SHP77 (cell line): ENCODE measurements around the gene NGF.
"Not testable (repeated sequence)": the region's sequence is repeated elsewhere in the genome, so short reads cannot be mapped to it uniquely, and the experiment has no call there.

Experiments used
- DNase-seq, 2 experiments: peaks; one replicate each; lab custom pipeline; 2025; lab: John Stamatoyannopoulos, UW

Gene NGF

DNA sequence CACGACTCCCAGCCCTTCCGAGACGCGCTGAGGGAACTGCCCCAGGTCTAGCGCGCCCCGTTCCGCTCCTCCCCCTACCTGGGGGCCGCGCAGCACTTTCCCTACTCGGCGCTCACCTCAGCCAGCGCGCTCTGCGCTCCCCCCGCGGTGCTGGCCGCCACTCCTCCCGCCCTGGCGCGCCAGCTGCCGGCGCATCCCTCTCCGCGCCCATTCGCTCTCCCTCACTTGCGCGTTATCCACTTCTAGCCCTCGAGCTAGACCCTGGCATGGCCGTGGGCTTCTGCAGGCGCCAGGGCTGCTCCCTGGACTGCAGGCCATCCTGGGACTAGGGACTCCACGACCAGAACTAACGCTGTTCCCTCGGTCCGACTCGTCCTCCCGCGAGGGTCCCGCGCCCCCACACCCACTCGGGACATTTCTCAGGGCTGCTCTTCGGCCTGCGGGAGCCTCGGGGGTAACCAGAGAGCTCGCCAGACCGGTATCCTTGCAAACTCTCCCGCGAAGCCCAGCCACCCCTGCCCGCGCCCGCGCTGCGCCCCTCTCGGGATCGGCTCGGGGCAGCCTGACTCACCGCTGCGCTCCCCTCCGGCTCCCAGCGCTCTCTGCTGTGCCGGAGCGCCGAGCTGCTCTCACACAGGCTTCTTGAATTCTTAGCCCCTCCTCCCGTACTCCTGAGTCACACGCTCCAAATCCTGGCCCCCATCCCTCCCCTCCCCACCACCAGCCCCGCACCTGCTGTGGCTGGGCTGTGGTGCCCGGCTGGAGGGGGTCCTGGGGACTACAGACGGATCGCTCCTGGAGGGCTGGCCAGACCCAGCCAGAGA, at the start of gene NGF:
TSS of gene NGF (minus strand) at position 617 of the 824 bp plus-strand sequence. CDS start 51,454 bp downstream, outside the sequence.
- DNase-seq, result peak; percentile 46 to 62

DNA sequence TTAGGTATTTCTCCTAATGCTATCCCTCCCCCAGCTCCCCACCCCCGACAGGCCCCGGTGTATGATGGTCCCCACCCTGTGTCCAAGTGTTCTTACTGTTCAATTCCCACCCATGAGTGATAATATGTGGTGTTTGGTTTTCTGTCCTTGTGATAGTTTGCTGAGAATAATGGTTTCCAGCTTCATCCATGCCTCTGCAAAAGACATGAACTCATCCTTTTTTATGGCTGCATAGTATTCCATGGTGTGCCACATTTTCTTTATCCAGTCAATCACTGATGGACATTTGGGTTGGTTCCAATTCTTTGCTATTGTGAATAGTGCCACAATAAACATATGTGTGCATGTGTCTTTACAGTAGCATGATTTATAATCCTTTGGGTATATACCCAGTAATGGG, 45.4 kb upstream of the NGF start:
- not testable (repeated sequence) for DNase-seq

- DNase-seq, result no peak
Observed at GRCh38 chr1:115379943-115380342, 41.9 kb upstream of the NGF start.

DNA sequence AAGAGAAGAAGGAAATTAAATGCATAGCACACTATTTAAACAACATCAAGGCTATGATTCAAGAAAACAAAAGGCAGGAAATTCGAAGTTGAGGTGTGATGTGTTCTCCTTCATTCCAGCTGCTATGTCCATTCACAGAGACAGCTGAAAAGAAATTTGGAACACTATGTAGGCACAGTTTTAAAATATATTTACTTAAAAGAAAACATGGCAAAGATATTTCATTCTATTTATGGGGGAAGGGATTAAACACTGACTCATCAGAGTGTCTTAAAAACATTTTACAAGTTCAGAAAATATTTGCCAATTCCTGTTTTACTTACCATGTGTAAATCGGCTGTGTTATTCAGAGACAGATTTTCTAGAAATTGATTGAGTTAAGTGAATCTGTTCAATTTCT, 39.4 kb upstream of the NGF start:
- no peak for DNase-seq

GRCh38 chr1:115374598-115374997, 36.5 kb upstream of the NGF start:
- no peak for DNase-seq

GRCh38 chr1:115373305-115373704, 35.3 kb upstream of the NGF start:
- no peak for DNase-seq

GRCh38 chr1:115365738-115366137, 27.7 kb upstream of the NGF start:
- no peak for DNase-seq

GRCh38 chr1:115364780-115365155, 26.7 kb upstream of the NGF start:
- DNase-seq, result no peak

- no peak for DNase-seq
Observed at GRCh38 chr1:115364046-115364779, 26.2 kb upstream of the NGF start.

DNA sequence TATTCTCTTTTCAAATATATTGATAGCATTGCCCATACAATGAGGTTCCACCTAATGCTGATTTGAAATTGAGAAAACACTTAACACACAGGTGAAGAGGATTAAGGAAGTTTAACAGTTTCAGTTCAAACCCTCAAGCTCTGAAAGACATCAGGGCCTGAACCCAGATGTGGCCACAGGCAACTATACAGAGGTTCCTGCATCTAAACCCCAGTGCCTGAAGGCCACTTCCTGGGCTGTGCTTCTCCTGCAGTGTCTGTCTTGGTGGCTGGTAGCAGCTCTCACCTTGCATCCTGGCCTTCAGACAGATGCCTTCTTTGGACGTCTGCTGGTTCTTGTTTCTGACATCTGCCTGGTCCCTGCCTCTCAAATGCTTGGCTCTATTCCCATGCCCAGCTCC, 25.1 kb upstream of the NGF start:
- no peak for DNase-seq

- not testable (repeated sequence) for DNase-seq
Observed at GRCh38 chr1:115360505-115361129, 22.6 kb upstream of the NGF start.

DNA sequence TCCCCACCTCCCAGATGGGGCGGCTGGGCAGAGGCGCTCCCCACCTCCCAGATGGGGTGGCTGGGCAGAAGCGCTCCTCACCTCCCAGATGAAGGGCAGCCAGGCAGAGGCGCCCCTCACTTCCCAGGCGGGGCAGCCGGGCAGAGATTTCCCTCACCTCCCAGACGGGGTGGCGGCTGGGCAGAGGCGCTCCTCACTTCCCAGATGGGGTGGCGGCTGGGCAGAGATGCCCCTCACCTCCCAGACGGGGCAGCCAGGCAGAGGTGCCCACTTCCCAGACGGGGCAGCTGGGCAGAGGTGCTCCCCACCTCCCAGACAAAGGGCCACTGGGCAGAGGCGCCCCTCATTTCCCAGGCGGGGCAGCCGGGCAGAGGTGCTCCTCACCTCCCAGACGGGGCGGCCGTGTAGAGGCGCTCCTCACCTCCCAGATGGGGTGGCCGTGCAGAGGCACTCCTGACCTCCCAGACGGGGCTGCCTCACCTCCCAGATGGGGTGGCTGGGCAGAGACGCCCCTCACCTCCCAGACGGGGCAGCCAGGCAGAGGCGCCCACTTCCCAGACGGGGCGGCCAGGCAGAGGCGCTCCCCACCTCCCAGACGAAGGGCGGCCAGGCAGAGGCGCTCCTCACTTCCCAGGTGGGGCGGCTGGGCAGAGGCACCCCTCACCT, 21.9 kb upstream of the NGF start:
- DNase-seq, result not testable (repeated sequence)

DNA sequence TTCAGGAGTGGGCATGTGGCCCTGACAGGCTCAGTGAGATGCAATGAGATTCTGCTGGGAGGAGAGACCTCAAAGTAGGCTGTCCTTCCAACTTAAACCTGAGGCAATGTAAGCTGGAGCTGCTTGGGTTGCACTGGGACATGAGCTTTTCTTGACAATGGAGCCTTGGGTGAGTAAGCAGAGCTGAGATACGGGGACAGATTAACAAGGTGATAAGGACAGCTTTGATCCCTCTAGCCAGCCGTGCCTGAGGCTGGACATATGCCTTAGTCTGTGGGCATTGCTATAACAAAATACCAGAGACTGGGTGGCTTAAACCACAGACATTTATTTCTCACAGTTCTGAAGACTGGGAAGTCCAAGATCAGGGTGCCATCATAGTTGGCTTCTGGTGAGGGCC, 18.3 kb upstream of the NGF start:
- no peak for DNase-seq

- DNase-seq, result no peak
Observed at GRCh38 chr1:115355069-115355468, 17.0 kb upstream of the NGF start.

- DNase-seq, result no peak
Observed at GRCh38 chr1:115351143-115351542, 13.1 kb upstream of the NGF start.

DNA sequence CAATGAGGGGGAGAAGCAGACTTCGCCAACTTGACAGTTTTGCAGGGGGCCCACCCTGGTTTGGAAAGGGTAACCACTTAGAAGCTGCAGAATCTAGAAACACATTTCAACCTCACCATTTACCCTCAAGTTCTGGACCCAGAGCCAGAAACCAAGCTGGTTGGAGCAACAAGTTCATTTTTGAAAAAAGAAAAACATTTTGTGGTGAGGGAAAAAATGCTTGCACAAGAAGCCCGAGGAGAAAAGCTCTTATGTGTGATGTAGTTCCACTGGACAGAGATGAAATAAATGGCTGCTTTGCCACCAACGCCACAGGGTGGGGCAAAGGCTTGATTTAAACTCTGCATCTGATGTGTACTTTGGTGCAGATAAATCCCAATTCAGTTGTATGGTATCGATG, 10.6 kb upstream of the NGF start:
- DNase-seq, result no peak

- no peak for DNase-seq
Observed at GRCh38 chr1:115347282-115347681, 9.2 kb upstream of the NGF start.

DNA sequence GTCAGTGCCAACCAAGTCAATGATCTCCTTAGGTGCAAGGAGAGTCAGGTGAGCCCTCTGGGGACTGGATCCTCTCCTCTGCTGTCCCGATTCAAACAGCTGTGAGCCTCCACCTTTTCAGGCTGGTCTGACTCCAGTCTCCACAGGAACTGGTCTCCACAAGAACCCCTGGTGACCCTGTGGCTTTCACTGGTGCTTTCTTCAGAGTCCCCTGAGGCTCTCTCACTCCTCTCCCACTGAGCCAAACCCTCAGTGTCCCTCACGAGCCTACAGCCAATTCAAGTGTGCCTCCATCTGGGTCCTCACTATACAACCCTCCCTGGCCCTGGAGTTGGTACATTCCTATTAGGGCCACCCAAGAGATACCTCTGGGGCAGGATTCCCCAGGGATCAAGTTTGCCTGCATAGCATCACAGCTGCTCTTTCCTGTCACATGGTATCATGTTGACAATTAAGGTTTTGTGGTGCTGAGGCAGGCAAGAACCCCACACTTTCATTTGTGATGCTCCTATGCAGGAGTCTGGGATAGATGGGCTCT, 5.2 kb upstream of the NGF start:
- DNase-seq, result no peak

DNA sequence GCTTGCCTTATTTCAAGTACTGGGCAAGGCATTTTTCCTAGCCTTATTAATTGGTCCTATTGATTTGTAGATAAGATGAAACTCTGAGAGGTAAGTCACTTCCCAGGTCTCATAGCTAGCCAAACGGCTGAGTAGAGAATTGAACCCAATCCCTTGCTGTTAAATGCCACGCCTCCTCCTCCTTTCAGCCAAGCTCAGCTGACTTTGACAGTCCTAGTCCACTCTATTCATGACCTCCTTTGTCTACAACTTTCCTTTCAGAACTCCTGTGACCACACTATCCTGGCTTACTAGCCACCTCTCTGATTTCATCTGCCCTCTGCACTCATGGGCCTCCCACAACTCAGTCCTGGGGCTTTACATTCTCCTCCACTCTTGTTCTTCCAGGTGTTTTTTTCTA, 3.9 kb upstream of the NGF start:
- no peak for DNase-seq

- no peak for DNase-seq
Observed at GRCh38 chr1:115340879-115341278, 2.8 kb upstream of the NGF start.

DNA sequence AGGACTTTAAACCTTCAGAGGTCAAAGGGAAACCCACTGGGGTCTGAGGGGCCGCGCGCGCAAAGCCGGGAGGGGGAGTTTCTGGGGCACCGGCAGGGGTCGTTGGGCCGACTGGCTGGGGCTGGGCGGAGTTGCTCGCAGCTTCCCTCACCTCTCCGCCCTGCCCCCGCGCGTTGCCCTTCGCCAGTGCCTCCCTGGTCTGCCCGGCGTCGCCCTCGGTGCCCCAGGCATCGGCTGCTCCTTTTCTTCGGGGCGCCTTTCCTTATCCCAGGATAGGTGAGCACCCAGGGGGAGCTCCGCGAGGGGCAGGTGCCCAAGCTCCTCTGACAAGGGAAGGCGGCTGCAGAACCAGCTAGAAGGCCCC, 390 bp upstream of the NGF start:
- DNase-seq, result no peak

DNA sequence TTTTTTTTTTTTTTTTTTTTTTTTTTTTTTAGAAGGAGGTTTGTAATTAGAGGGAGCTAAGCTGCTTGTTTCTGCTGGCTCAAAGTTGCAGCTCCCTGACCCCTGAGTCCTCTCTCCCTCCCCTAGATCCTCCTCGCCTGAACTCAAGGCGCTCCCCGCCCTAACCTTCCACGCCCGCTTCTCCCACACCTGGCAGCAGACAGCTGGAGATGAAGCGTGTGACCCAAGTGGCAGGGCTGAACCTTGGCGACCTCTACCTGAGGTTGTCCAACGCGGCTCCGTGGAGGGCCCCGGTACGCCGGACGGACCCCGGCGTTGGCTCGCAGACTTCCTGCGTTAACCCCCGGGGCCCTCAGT, 795 bp downstream of the NGF start:
- DNase-seq, result no peak
